IMR-90 (cell line): ENCODE results near the gene CAST. TPM values are rescaled to one million over a fixed set of nuclear protein-coding genes. Genes with fewer than 3 reads are reported as not detected.

Experiments
- ATAC-seq: fragments of 200-7000 bp; cut with Tn5 transposase; 2 replicates; pipeline ENCODE4 v1.9.1; 2020; ENCODE audit warnings: low read depth, mild to moderate bottlenecking, moderate library complexity
- BruUV-seq: library from RNA; stranded (reverse); fragments of 400-500 nt; replicated peaks from 2 replicates; lab custom pipeline; 2021; lab: Mats Ljungman, UMichigan
- CTCF ChIA-PET: fragments of 300-600 bp; formaldehyde crosslinking; extraction: SDS; loops from one replicate; lab custom pipeline; 2021; ENCODE audit warnings: antibody characterized with exemption; lab: Yijun Ruan, JAX
- POLR2A ChIA-PET: fragments of 300-600 bp; sonication (Branson Sonifier 250); formaldehyde crosslinking; loops from one replicate; lab custom pipeline; 2022; ENCODE audit warnings: antibody characterized with exemption; ENCODE audit not compliant: unreplicated experiment; lab: Charles Lee
- DNase-seq: peaks from one replicate; pipeline ENCODE4 v3.0.0; 2013
- H2AFZ ChIP-seq: replicated peaks from 2 replicates; pipeline ENCODE3; 2013; ENCODE audit warnings: low read length, mild to moderate bottlenecking; ENCODE audit not compliant: poor library complexity
- H2AK5ac ChIP-seq: 2 replicates; pipeline ENCODE4 v1.6.1; 2013; ENCODE audit warnings: low read depth, low read length, inconsistent platforms
- H2AK9ac ChIP-seq: replicated peaks from 2 replicates; pipeline ENCODE3; 2013; ENCODE audit warnings: mild to moderate bottlenecking, low read depth, low read length, moderate library complexity; ENCODE audit not compliant: poor library complexity
- H2BK120ac ChIP-seq: 2 replicates; pipeline ENCODE4 v1.6.1; 2013; ENCODE audit warnings: low read depth, low read length, inconsistent platforms
- H2BK15ac ChIP-seq: 3 replicates; pipeline ENCODE4 v1.6.1; 2013; ENCODE audit warnings: low read depth, low read length, inconsistent platforms
- H2BK20ac ChIP-seq: 2 replicates; pipeline ENCODE4 v1.6.1; 2013; ENCODE audit warnings: low read depth, mild to moderate bottlenecking, inconsistent platforms, low read length, moderate library complexity
- H2BK5ac ChIP-seq: 2 replicates; pipeline ENCODE4 v1.6.1; 2013; ENCODE audit warnings: mild to moderate bottlenecking, low read depth, low read length, inconsistent platforms; ENCODE audit not compliant: poor library complexity, severe bottlenecking
- H3K14ac ChIP-seq: replicated peaks from 2 replicates; pipeline ENCODE4 v1.6.1; 2013; ENCODE audit warnings: low read depth, low read length, inconsistent platforms
- H3K18ac ChIP-seq: 2 replicates; pipeline ENCODE4 v1.6.1; 2013; ENCODE audit warnings: low read depth, low read length, control low read depth
- H3K23ac ChIP-seq: 2 replicates; pipeline ENCODE4 v1.6.1; 2013; ENCODE audit warnings: low read depth, low read length, inconsistent platforms
- H3K27ac ChIP-seq: 2 replicates; pipeline ENCODE4 v1.5.1; 2013; ENCODE audit warnings: mild to moderate bottlenecking, control low read depth, low read length; ENCODE audit not compliant: insufficient read depth
- H3K27me3 ChIP-seq: 2 replicates; pipeline ENCODE4 v1.6.1; 2013; ENCODE audit warnings: low read length; ENCODE audit not compliant: control insufficient read depth, insufficient read depth
- H3K36me3 ChIP-seq: 2 replicates; pipeline ENCODE4 v1.6.1; 2013; ENCODE audit warnings: low read length, mixed read lengths; ENCODE audit not compliant: control insufficient read depth, insufficient read depth
- H3K4ac ChIP-seq: 2 replicates; pipeline ENCODE4 v1.6.1; 2013; ENCODE audit warnings: low read depth, low read length, inconsistent platforms
- H3K4me1 ChIP-seq: 2 replicates; pipeline ENCODE4 v1.6.1; 2013; ENCODE audit warnings: low read length, mixed read lengths; ENCODE audit not compliant: control insufficient read depth, insufficient read depth
- H3K4me2 ChIP-seq: 2 replicates; pipeline ENCODE4 v1.6.1; 2013; ENCODE audit warnings: low read depth, mild to moderate bottlenecking, control low read depth, low read length, moderate library complexity
- H3K4me3 ChIP-seq: 2 replicates; pipeline ENCODE4 v1.5.1; 2013; ENCODE audit warnings: low read depth, mild to moderate bottlenecking, control low read depth, low read length, moderate library complexity; ENCODE audit not compliant: insufficient read depth
- H3K56ac ChIP-seq: 2 replicates; pipeline ENCODE4 v1.6.1; 2013; ENCODE audit warnings: low read length, inconsistent platforms; ENCODE audit not compliant: insufficient read depth; ENCODE audit errors: extremely low read depth
- H3K79me1 ChIP-seq, 2 experiments: 2 replicates each; pipeline ENCODE4 v1.6.1; 2013; ENCODE audit warnings: low read length in 2 of 2, inconsistent platforms in 1 of 2, low read depth in 1 of 2
- H3K9ac ChIP-seq: 2 replicates; pipeline ENCODE4 v1.6.1; 2013; ENCODE audit warnings: low read depth, low read length, control low read depth
- H3K9me1 ChIP-seq: 2 replicates; pipeline ENCODE4 v1.6.1; 2013; ENCODE audit warnings: low read length, inconsistent platforms; ENCODE audit not compliant: insufficient read depth
- H3K9me3 ChIP-seq: 2 replicates; pipeline ENCODE4 v1.6.1; 2013; ENCODE audit warnings: low read length; ENCODE audit not compliant: control insufficient read depth, insufficient read depth
- H4K20me1 ChIP-seq: 2 replicates; pipeline ENCODE4 v1.6.1; 2013; ENCODE audit warnings: low read length, inconsistent platforms; ENCODE audit not compliant: insufficient read depth
- H4K5ac ChIP-seq: 2 replicates; pipeline ENCODE4 v1.6.1; 2013; ENCODE audit warnings: mild to moderate bottlenecking, low read depth, low read length, control low read depth
- H4K8ac ChIP-seq, 2 experiments: 2 replicates each; pipeline ENCODE4 v1.6.1; 2013; ENCODE audit warnings: low read depth in 2 of 2, low read length in 2 of 2, control low read depth in 1 of 2, inconsistent platforms in 1 of 2
- H4K91ac ChIP-seq: 2 replicates; pipeline ENCODE4 v1.6.1; 2013; ENCODE audit warnings: low read depth, low read length, inconsistent platforms; ENCODE audit not compliant: insufficient read depth
- CHD1 ChIP-seq: IDR thresholded peaks from 2 replicates; pipeline ENCODE4 v1.6.1; 2012; ENCODE audit warnings: low read depth, low read length, improper control_type of control experiment
- FOS ChIP-seq: fragments of 150-350 bp; IDR thresholded peaks from 2 replicates; pipeline ENCODE4 v1.6.1; 2016; ENCODE audit warnings: low read depth, low read length
- MAZ ChIP-seq: IDR thresholded peaks from 2 replicates; pipeline ENCODE4 v1.6.1; 2012; ENCODE audit warnings: low read depth, mild to moderate bottlenecking, low read length, improper control_type of control experiment, moderate library complexity, borderline replicate concordance
- RFX5 ChIP-seq: IDR thresholded peaks from 2 replicates; pipeline ENCODE4 v1.8.0; 2012; ENCODE audit warnings: low read depth, mild to moderate bottlenecking, low read length, moderate library complexity
- SMC3 ChIP-seq: fragments of 150-350 bp; IDR thresholded peaks from 2 replicates; pipeline ENCODE4 v1.6.1; 2016; ENCODE audit warnings: low read depth, mild to moderate bottlenecking, antibody characterized with exemption, low read length, moderate library complexity
- dilution Hi-C: fragments of 300-500 bp; cut with HindIII; formaldehyde crosslinking; loops from one replicate; pipeline ENCODE4 v1.14.3; 2018; ENCODE audit warnings: low sequenced_read_pairs; ENCODE audit not compliant: unreplicated experiment
- in situ Hi-C: fragments of 300-500 bp; cut with MboI; formaldehyde crosslinking; loops from 3 replicates; pipeline ENCODE4 v1.14.3; 2019; ENCODE audit warnings: low sequenced_read_pairs, inconsistent platforms, mixed read lengths
- intact Hi-C: fragments of 100-400 bp; cut with micrococcal nuclease; formaldehyde crosslinking; loops from 2 replicates; pipeline ENCODE4 v1.10.0; 2022
- polyA plus RNA-seq, 3 experiments: library from polyadenylated mRNA; depleted of rRNA; stranded (reverse); fragments of >200 nt; gene quantifications; 2 replicates each; pipeline ENCODE4 v1.2.3, GENCODE V29; 2012; ENCODE audit warnings: low replicate concordance in 1 of 3
- total RNA-seq: library from RNA; depleted of rRNA; stranded (reverse); fragments of >200 nt; gene quantifications from 2 replicates; pipeline ENCODE4 v1.2.3, GENCODE V29; 2012
- TF ChIP-seq, protein P1 (sequence below): fragments of 150-350 bp; IDR thresholded peaks from 2 replicates; pipeline ENCODE4 v1.6.1; 2017; ENCODE audit warnings: mild to moderate bottlenecking, antibody characterized with exemption, low read length, low read depth
- TF ChIP-seq, protein P2 (sequence below): conservative IDR thresholded peaks from 2 replicates; pipeline ENCODE4 v1.5.1; 2012; ENCODE audit warnings: mild to moderate bottlenecking, low read depth, low read length, improper control_type of control experiment

The CAST gene
- total and polyA plus RNA-seq, 2 of the 4 experiments (the other 2 are of a cell fraction) = 91.3 to 128 TPM

DNA sequence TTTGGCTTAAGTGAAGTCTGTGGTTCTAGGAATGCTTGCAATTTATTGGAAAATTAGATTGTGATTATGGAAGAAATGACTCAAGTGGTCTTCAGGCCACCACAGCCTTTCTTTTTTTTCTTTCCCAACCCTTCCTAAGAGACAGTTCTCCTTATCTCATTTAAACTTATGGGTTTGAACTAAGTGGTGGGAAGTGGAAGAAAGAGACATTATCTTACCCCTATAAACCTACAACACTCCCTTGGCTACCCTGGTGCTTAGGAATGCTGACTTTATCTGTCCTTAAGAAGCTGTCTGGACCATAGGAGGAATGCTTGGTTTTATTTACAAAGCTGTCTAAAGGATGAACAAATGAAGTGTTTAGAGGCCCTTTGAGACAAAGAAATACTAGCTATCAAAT lies 150.7 kb downstream of the CAST start:
- DNase-seq (no peak), ATAC-seq (no peak)
- Histone ChIP-seq H3K9me3 (no peaks in the 10 kb centered on the region), H3K4me3 (no peak overlapping the region), H2AK5ac (no peak overlapping the region), H3K4ac (no peak overlapping the region), H3K36me3 (no peaks in the 10 kb centered on the region), H3K9me1 (peaks cover 3% of the 10 kb centered on the region; the same call in 1 of the 2 replicates), H4K20me1 (no peaks in the 10 kb centered on the region), H2BK15ac (no peak overlapping the region), H2BK120ac (no peak overlapping the region), H3K4me1 (peaks cover 2% of the 10 kb centered on the region; the same call in 1 of the 2 replicates), H2BK20ac (no peak overlapping the region), H3K27ac (no peak overlapping the region), H3K79me1 (no peaks in the 10 kb centered on the region), H3K4me2 (no peak overlapping the region), H2AK9ac (no peak overlapping the region), H3K27me3 (no peaks in the 10 kb centered on the region), H4K91ac (no peak overlapping the region), H3K56ac (no peak overlapping the region), H4K5ac (no peak overlapping the region), H4K8ac (no peak overlapping the region), H3K23ac (no peak overlapping the region), H3K18ac (no peak overlapping the region), H3K9ac (no peak overlapping the region), H2AFZ (no peak overlapping the region), H3K14ac (no peak overlapping the region), H2BK5ac (no peak overlapping the region)
- ChIA-PET CTCF (no interaction called here), POLR2A (no interaction called here)
- in situ Hi-C loops = no loop called here
- intact Hi-C loops = loop anchor here (2.0 kb wide), 1 partner anchor 34 kb away; no protein-coding TSS in a partner anchor
- no peak for TF ChIP-seq FOS
- TF ChIP-seq, protein P1, sequence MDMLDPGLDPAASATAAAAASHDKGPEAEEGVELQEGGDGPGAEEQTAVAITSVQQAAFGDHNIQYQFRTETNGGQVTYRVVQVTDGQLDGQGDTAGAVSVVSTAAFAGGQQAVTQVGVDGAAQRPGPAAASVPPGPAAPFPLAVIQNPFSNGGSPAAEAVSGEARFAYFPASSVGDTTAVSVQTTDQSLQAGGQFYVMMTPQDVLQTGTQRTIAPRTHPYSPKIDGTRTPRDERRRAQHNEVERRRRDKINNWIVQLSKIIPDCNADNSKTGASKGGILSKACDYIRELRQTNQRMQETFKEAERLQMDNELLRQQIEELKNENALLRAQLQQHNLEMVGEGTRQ = no peak
- TF ChIP-seq, protein P2, sequence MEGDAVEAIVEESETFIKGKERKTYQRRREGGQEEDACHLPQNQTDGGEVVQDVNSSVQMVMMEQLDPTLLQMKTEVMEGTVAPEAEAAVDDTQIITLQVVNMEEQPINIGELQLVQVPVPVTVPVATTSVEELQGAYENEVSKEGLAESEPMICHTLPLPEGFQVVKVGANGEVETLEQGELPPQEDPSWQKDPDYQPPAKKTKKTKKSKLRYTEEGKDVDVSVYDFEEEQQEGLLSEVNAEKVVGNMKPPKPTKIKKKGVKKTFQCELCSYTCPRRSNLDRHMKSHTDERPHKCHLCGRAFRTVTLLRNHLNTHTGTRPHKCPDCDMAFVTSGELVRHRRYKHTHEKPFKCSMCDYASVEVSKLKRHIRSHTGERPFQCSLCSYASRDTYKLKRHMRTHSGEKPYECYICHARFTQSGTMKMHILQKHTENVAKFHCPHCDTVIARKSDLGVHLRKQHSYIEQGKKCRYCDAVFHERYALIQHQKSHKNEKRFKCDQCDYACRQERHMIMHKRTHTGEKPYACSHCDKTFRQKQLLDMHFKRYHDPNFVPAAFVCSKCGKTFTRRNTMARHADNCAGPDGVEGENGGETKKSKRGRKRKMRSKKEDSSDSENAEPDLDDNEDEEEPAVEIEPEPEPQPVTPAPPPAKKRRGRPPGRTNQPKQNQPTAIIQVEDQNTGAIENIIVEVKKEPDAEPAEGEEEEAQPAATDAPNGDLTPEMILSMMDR = no peak
- TF ChIP-seq CHD1 = no peak
- TF ChIP-seq MAZ = no peak
- TF ChIP-seq SMC3 = no peak
- TF ChIP-seq RFX5 = no peak
- no TSS peak for BruUV-seq
- dilution Hi-C loops = no loop called here
